Measurements from ENCODE around the gene IQGAP1. TPM values are rescaled to one million over a fixed set of nuclear protein-coding genes. Genes with fewer than 3 reads are reported as not detected.
A peak's percentile ranks its signal among the peaks of the same experiment; 100 is the strongest.

Gene IQGAP1
- total and polyA plus RNA-seq, 2 experiments from 2014 or later, result 65.8 to 125 TPM

- H3K4me3 ChIP-seq, result no peak overlapping the region
- H2AFZ ChIP-seq, result no peak overlapping the region
- TF ChIP-seq EZH2 (IDR thresholded peaks at IDR 0.05; ENCODE audit: borderline replicate concordance) (no peak), CTCF (IDR thresholded peaks at IDR 0.05; ENCODE audit: poor library complexity) (no peak), EZH2phosphoT487 (IDR thresholded peaks at IDR 0.05; ENCODE audit: low read depth, severe bottlenecking, unreplicated experiment) (no peak)
- no peaks in the 10 kb centered on the region for H3K36me3 ChIP-seq (replicated peaks; ENCODE audit: insufficient read depth, low read depth)
- peaks cover 31% of the 10 kb centered on the region for H4K20me1 ChIP-seq (ENCODE audit: insufficient read depth, poor library complexity, severe bottlenecking)
- no peaks in the 10 kb centered on the region for H3K27me3 ChIP-seq
- H3K9me3 ChIP-seq (ENCODE audit: low read depth), result no peaks in the 10 kb centered on the region
- no peak overlapping the region for H3K27ac ChIP-seq
- H3K4me2 ChIP-seq, result no peak overlapping the region
- no peaks in the 10 kb centered on the region for H3K9me2 ChIP-seq (replicated peaks; ENCODE audit: insufficient read depth)
- H3K4me1 ChIP-seq (ENCODE audit: insufficient read depth), result peaks cover 19% of the 10 kb centered on the region
- peaks cover 95% of the 10 kb centered on the region for H3K79me2 ChIP-seq
- DNase-seq (ENCODE audit: low spot score), result no peak
- WGBS (ENCODE audit: low lambda C conversion rate, missing lambda C conversion rate), result 61% methylated on average over 5 of the region's 5 CpGs
These were observed 147.2 kb downstream of the IQGAP1 start for GRCh38 chr15:90535254-90535653.

GRCh38 chr15:90539789-90540188 lies 151.7 kb downstream of the IQGAP1 start:
- no peaks in the 10 kb centered on the region for H3K9me2 ChIP-seq (replicated peaks; ENCODE audit: insufficient read depth)
- no peaks in the 10 kb centered on the region for H3K9me3 ChIP-seq (ENCODE audit: low read depth)
- H4K20me1 ChIP-seq (ENCODE audit: insufficient read depth, poor library complexity, severe bottlenecking), result peaks cover 12% of the 10 kb centered on the region
- no peak overlapping the region for H3K4me3 ChIP-seq
- H2AFZ ChIP-seq, result no peak overlapping the region
- no peak overlapping the region for H3K27ac ChIP-seq
- peaks cover 79% of the 10 kb centered on the region for H3K79me2 ChIP-seq
- 95% methylated on average over 10 of the region's 10 CpGs for WGBS (ENCODE audit: low lambda C conversion rate, missing lambda C conversion rate)
- no peak overlapping the region for H3K4me2 ChIP-seq
- no peak for DNase-seq (ENCODE audit: low spot score)
- no peaks in the 10 kb centered on the region for H3K36me3 ChIP-seq (replicated peaks; ENCODE audit: insufficient read depth, low read depth)
- TF ChIP-seq EZH2phosphoT487 (IDR thresholded peaks at IDR 0.05; ENCODE audit: low read depth, severe bottlenecking, unreplicated experiment) (no peak), CTCF (IDR thresholded peaks at IDR 0.05; ENCODE audit: poor library complexity) (no peak), EZH2 (IDR thresholded peaks at IDR 0.05; ENCODE audit: borderline replicate concordance) (no peak)
- no peaks in the 10 kb centered on the region for H3K27me3 ChIP-seq
- H3K4me1 ChIP-seq (ENCODE audit: insufficient read depth), result peaks cover 7% of the 10 kb centered on the region

- Histone ChIP-seq H3K4me3 (no peak overlapping the region), H2AFZ (no peak overlapping the region), H4K20me1 (ENCODE audit: insufficient read depth, poor library complexity, severe bottlenecking) (peaks cover 4% of the 10 kb centered on the region), H3K9me3 (ENCODE audit: low read depth) (no peaks in the 10 kb centered on the region), H3K9me2 (replicated peaks; ENCODE audit: insufficient read depth) (no peaks in the 10 kb centered on the region), H3K36me3 (replicated peaks; ENCODE audit: insufficient read depth, low read depth) (no peaks in the 10 kb centered on the region), H3K27me3 (no peaks in the 10 kb centered on the region), H3K27ac (no peak overlapping the region), H3K79me2 (peaks cover 73% of the 10 kb centered on the region), H3K4me2 (no peak overlapping the region), H3K4me1 (ENCODE audit: insufficient read depth) (peaks cover 7% of the 10 kb centered on the region)
- no peak for DNase-seq (ENCODE audit: low spot score)
- TF ChIP-seq CTCF (IDR thresholded peaks at IDR 0.05; ENCODE audit: poor library complexity), result no peak
- TF ChIP-seq EZH2phosphoT487 (IDR thresholded peaks at IDR 0.05; ENCODE audit: low read depth, severe bottlenecking, unreplicated experiment), result no peak
- no peak for TF ChIP-seq EZH2 (IDR thresholded peaks at IDR 0.05; ENCODE audit: borderline replicate concordance)
- WGBS (ENCODE audit: low lambda C conversion rate, missing lambda C conversion rate), result 62% methylated on average over 3 of the region's 3 CpGs
These were observed 152.7 kb downstream of the IQGAP1 start for GRCh38 chr15:90540768-90541167.

- H3K27ac ChIP-seq, result no peak overlapping the region
- no peaks in the 10 kb centered on the region for H3K36me3 ChIP-seq (replicated peaks; ENCODE audit: insufficient read depth, low read depth)
- H3K9me2 ChIP-seq (replicated peaks; ENCODE audit: insufficient read depth), result no peaks in the 10 kb centered on the region
- WGBS (ENCODE audit: low lambda C conversion rate, missing lambda C conversion rate), result over 99% methylated on average over 7 of the region's 7 CpGs
- H3K9me3 ChIP-seq (ENCODE audit: low read depth), result no peaks in the 10 kb centered on the region
- H2AFZ ChIP-seq, result no peak overlapping the region
- TF ChIP-seq EZH2phosphoT487 (IDR thresholded peaks at IDR 0.05; ENCODE audit: low read depth, severe bottlenecking, unreplicated experiment) (no peak), CTCF (IDR thresholded peaks at IDR 0.05; ENCODE audit: poor library complexity) (peak; percentile 7), EZH2 (IDR thresholded peaks at IDR 0.05; ENCODE audit: borderline replicate concordance) (no peak)
- H3K4me1 ChIP-seq (ENCODE audit: insufficient read depth), result peaks cover 3% of the 10 kb centered on the region
- H3K79me2 ChIP-seq, result peaks cover 51% of the 10 kb centered on the region
- H4K20me1 ChIP-seq (ENCODE audit: insufficient read depth, poor library complexity, severe bottlenecking), result no peaks in the 10 kb centered on the region
- no peak overlapping the region for H3K4me2 ChIP-seq
- no peak overlapping the region for H3K4me3 ChIP-seq
- DNase-seq (ENCODE audit: low spot score), result no peak
- H3K27me3 ChIP-seq, result no peaks in the 10 kb centered on the region
These were observed 157.1 kb downstream of the IQGAP1 start for GRCh38 chr15:90545095-90545494.

Measured in hepatocyte (in vitro differentiated cells).